HG03280 (cell line): ENCODE measurements around the gene ANKRD23.
A peak's percentile ranks its signal among the peaks of the same experiment; 100 is the strongest.

Source experiments
- ATAC-seq: cut with Tn5 transposase; IDR thresholded peaks from one replicate; pipeline ENCODE4 v1.9.1; 2021; ENCODE audit warnings: mild to moderate bottlenecking, moderate library complexity; ENCODE audit not compliant: unreplicated experiment

Gene ANKRD23

DNA sequence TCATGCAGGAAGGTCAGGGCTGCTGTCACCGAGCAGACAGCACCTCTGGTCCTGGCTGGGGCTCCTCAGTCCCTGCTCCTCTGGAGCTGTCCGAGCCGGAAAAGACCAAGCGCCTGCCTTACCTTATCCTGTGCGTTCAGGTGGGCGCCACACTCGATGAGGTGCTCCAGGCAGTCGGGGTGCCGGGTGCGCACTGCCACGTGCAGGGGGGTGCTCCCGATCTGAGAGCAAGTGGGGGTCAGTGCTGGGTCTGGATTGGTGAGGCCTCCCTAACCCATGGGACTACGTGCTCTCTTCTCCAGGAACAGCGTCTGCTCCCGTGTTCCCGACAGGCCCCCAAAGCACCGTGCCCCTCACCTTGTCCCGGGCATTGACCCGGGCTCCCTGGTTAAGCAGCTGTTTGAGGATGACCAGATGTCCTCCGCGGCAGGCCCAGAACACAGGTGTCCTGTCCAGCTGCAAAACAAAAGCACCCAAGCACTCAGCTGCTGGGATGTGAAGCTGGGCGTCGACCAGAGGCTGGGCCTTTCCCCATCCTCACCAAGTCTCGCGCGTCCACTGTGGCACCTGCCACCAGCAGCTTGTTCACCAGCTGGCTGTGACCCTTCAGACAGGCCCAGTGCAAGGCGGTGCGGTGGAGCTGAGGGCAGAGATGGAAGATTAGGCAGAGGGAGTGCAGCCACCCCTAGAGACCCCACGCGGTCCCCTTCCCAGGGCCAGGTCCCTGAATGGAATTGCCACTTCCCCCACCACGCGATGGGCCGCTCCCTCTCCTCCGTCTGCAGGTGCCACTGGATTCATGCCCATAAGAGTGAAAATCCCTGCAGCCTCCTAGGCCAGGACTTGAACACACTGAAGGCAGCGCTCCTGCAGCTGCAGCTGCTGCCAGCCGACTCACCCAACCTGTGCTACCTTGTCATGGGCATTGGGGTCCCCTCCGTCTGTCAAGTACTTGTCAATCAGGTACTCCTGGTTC is 3.7 kb downstream of the ANKRD23 start:
- no peak for ATAC-seq

DNA sequence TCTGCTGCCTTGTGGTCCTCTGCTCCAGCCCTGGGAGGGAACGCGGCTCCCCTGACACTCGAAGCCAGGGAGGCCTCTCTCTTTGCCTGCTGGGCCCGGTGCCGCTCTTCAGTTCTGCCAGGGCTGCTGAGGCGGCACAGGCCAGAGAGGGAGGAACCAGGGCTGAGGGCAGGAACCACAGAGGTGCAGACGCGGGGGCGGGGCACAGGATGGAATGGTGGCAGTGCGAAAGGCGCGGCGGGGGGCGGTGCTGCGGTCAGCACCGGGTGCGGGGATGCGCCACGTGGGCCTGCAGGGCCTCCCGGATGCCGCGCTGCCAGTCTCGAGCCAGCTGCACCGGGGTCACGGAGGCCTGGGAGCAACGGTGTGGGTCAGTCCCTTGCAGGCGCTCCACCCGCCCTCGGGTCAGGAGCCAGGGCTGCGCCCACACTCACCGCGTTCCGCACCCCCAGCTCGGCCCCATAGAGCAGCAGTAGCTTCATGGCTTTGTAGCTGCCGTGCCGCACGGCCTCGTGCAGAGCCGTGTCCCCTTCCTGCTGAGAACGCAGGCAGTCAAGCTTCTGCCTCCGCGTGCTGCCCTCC is 4.4 kb downstream of the ANKRD23 start:
- peak; percentile 64 for ATAC-seq

DNA sequence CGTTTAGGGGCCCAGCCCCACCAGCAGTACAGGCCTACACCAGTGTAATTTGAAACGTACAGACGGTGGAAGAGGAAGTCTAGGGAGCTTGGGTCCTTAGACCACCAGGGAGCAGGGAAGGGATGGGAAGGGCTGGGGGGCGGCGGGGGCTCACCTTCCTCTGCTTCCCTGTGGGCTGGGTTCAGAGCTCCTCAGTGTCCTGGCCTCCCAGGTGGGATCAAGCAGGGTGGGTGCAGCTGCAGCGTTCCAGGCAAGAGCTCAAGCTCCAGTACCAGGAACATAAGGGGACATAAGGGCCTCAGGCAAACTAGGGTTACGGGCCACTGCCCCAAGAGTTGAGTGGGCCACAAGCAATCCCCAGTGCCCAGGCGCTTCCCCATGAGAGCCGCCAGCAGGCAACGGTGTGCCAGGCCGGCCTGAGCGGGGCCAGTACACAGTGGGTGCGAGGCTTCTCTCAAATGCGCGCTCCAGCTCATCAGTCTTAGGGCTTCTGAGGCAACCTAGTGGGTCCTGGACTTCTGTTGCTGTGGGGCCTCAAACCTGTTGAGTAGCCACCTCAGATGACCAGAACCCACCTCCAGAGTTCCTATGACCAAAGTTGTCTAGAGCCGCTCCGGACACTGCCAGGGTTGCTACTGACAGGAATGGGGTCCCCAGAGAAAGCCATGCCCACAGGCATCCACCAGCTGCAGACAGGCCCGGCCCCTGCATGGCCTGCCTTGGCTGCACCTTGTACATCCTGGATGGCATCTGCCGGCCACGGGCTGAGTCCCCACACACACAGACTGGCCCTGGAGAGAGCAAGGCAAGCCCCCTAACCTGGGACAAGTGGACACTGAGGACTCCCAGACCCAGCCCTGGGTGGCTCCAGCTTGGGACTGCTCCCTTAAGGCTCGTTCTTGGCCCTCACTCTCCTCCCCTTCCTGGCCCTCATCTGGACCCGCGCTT is 5.2 kb downstream of the ANKRD23 start:
- ATAC-seq = no peak

DNA sequence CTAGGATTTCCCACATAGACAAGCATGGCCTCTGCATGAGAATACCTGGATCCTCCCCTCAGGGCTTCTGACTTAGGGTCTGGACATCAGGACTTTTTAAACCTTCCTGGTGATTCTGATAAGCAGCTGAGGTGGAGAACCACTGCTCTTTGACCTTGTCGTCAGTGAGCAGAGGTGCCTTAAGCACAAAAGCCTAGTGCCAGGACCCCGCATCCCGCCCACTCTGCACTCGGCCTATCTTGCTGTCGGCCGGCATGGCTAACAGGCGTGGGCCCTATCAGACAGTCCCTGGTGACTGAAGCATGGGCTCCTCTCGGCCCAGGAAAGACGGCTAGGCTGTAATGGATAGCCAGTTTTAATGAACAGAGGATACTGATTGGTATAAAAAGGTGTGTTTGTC is 6.2 kb downstream of the ANKRD23 start:
- ATAC-seq = no peak

DNA sequence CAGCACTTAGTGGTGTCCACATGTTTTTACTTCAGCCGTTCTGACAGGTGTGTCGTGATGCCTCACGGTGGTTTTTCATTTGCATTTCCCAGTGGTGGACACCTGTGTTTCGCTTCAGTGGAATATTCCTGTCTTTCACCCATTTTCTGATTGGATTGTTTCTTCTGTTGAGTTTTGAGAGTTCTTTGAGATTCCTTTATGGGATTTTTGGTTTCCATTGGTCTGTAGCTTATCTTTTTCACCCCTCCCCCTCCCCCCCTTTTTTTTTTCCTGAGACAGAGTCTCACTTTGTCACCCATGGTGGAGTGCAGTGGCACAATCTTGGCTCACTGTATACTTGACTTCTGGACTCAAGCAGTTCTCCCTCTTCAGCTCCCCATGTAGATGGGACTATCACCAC is 8.0 kb downstream of the ANKRD23 start:
- ATAC-seq = no peak

DNA sequence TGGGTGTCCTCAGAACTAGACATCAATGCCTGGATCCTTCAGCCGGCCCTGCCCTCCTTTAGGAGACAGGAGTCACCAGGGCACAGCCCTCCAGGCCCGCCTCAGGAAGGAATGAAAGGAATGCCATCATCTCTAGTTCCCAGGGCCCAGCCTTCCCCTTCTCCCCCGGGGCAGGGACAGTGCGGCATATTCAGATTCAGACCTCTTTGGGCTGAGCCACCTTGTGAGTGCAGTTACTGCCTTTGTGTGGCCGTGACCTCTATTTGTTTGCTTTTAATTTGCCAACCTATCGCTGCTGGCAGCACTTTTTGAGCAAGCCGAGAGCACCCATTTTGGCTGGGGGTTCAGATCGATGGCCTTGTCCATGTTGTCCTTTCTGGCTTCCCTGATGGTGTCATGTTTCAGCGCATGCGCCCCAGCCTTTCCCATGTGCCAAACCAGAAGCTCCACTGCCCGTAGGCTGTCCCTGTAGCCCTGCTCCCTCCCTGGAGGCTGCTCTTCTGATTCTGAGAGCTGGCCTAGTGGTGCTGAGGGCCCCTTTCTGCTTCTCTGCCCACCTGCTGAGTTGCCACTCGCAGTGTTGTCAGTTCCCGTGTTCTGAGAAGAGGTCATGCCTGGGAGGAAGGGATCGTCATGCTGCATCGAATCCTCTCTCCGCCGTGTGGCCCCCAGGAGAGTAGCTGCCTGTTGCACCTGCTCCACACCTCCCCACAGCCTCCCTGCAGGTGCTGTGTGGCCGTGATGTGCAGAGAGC is 10.9 kb downstream of the ANKRD23 start:
- ATAC-seq = no peak

DNA sequence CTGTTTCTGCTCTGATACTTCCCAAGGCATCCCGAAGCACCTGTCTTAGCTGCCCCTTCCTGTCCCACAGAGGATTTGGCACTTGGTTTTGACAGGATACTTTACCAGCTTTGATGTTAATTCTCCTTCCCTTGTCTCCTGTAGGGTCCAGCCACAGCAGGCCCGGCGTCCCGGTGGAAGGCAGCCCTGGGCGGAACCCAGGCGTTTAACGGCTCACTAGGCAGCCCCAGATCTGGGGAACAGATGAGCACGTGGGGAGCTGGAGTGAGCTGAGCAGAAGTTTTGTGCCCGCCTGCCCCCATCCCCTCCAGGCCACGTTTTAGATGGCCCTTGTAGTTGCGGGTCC is 11.4 kb downstream of the ANKRD23 start:
- no peak for ATAC-seq

DNA sequence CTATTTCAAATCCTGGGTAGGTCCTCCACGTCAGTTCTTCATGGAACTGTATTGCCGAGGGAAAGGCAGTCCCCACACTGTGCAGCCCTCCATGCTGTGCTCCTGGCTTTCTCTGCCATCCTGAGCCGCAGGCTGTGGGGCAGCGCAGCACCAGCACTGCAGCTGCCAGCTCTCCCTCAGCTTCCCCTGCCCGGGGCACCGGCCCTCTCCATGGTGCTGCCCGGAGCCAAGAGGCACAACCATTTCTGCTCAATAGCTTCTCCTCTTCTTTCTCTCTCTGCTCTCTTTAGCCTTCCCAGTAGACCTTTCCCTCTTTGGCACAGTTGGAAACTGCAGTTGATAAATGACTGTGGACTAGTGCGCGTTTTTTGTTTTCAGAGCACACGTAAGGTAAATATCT is 12.1 kb downstream of the ANKRD23 start:
- no peak for ATAC-seq

DNA sequence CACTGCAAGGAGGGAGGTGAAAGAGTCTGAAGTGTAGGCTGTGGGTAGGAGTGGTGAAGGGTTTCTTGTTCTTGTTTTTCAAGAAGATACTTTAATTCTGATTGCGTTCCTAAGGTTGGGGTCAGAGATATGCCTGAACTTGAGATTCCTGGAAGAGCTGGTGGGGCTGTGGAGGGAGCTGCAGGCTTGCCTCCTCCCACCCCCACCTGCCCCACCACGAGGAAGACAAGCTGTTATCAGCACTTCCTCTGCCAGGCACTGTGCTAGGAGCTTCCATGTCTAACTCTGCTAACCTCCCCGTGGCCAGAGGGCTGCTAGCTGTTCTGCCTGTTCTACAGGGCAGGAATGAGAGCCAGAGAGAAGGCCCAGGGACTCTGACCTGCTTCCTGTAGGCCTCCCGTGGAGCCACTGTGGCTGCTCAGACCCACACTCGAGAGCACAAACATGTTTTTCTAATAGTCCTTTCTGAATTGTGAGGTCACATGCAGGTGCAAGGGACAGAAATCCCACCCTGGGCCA is 13.7 kb downstream of the ANKRD23 start:
- ATAC-seq = no peak

DNA sequence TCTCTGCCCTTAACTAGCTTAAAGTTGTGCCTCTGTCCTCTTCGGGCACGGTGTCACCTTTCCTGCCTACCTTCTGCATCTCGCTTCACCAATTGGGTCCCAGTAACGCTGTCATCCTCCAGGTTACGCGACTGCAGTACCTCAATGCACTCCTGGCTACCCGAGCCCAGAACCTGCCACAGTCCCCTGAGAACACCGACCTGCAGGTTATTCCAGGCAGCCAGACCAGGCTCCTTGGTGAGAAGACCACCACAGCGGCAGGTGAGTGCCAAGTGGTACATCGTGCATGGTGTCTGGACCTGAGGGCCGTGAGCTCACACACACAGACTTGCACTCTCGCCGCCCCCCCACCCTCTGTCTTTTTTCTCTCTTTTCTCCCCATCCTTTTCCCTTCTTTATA is 14.9 kb downstream of the ANKRD23 start:
- no peak for ATAC-seq

DNA sequence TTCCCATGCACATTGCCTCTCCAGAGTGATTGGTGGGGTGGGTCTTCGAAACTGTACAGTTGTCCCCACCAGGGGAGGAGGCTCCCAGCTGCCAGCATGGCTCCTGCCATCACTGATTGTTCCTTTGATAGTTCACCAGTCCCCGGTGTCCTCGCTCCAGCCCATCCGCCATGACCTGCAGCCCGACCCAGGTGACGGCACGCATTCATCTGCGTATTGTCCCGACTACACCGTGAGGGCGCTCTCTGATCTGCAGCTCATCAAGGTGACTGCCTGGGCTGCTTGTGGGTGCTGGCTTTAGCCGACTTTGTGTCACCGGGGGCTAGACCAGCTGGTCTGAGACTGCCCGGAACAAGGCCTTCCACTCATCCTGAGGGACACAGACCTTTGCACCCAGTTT is 15.4 kb downstream of the ANKRD23 start:
- no peak for ATAC-seq

DNA sequence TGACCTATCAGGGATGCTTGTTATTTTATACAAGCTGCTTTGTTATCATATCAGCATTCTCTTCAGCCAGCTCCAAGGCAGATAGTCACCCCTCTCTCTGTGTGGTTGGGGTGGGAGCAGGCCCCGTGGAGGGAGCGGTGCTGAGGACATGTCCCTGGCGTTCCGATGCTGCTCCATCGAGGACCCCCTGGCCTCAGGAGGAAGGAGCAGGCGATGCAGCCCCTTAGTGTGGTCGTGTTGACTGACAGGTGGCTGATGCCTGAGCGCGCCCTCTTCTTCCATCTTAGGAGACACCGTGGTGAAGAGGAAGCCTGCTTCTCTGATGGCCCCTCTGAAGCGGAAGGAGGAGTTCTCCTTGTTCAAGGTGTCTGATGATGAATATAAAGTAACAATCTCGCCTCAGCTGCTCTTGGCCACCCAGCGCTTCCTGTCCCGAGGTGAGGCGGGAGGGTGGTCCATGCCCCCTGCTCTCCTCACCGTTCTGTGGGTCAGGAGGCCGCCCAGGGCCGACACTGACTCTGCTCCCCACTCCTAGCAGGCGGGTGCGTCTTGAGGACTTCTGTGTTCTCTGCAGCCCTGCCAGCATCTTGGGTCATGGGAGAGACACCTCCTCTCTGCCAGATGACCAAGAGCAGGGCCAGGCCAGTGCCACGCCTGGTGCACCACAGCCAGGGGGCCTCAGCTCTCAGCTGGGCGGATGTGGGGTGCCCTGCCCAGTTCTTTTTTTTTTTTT is 17.1 kb downstream of the ANKRD23 start:
- ATAC-seq = no peak

DNA sequence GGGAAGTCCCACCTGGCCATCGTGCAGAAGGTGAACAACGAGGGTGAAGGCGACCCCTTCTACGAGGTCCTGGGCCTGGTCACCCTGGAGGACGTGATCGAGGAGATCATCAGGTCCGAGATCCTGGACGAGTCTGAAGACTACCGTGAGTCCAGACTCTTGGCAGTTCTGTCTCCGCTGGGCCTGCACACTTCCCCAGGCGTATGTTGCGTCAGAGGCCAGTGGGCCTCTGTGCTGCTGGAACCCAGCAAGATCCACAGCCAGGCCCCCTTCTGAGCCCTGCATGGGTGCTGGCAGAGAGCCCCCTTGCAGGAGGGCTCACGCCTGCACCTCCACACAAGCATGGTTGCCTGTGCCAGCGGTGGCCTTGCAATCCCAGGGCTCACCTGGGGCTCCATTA is 18.8 kb downstream of the ANKRD23 start:
- ATAC-seq = no peak

DNA sequence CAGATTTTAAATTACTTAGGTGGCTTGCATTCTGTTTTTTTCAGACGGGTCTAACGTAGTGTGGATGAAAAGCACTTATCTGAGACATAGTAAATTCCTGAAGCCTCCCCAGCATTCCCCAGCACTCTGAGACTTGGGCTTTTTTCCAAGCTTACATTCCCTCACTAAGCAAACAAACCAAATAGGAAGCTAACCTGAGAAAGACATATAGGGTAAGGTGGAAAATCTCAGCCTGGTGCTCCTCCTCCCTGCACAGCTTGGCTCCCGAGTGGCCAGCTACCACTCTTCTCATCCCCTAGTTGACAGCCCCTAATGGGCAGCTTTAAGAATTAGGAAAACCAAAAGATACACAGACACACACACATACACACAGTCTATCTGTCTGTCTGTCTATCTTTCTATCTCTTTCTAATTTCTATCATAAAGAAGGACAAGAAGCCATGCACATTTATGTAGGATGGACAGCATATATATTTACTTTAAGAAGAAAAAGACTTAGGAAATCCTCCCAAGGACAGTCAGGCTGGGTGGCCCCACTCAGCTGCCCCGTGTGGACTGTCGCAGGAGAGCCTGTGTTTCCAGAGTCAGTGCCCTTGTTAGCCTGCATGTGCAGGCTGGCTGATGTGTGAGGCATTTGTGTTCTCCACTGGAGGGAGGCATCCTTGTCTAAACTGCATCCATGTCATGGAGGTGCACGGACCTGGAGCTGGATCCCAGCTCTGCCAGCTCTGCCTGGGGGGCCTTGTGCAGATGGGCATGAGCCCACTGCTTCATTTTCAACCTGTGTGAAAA is 19.5 kb downstream of the ANKRD23 start:
- ATAC-seq = no peak

DNA sequence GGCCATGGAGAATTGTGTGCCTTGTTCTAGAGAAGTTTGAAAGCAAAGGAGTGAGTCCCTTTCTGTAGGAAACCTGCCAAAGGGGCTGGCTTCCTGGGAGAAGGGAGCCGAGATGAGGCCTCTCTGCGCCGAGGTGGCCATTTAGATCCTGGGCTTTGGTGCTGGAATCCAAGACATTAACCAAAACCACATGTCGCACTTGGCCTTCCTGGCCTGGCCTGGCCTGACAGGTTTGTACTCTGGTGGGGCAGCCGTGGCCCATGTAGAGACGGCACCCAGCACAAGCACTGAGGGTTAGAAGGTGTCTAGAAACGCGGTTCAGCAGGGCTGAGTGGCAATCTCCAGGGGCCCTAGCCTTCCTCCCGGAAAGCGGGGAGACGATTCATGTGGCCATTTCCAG is 20.6 kb downstream of the ANKRD23 start:
- no peak for ATAC-seq

DNA sequence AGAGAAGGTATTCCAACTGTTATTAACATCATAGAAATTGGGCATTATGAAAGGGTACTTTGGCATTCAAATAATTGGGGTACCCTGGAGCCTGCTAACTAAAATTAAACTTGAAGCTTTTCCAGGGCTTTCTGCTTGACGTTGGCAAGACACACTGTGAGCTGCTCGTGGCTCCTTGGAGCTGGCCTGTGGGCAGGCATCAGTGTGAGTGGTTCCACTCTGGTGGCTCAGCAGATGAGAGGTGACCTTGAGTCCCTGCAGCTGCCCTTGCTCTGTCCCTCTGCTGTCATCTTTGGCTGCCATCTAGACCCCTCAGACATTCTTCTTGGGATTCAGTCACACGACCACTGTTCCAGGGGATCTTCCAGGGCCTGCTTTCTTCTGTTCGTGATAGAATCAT is 21.0 kb downstream of the ANKRD23 start:
- ATAC-seq = no peak

DNA sequence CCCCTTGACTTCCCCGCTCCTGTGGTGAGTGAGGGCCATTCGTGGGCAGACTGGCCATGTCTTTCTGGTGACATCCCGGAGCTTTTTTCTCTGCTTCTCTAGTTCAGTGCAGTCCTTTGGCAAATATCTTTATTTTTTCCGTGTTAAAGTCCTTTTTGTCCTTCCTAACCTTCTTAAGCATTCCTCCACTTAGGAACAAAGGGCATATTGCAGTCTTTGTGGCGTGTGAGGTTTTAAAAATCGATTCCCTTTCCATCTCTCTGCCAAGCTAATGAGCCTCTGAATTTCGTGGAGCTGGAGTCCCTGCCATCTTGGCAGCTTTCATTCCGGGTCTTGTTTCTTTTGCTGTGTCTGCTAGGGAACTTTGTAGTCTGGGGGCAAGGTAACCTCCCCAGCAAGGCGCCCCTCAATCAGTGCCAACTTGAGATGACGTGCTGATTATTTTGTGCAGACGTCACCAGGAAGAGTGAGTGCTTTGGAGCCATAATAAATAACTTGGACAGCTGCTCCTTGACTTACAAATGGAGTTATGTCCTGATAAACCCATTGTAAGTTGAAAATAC is 22.6 kb downstream of the ANKRD23 start:
- no peak for ATAC-seq

DNA sequence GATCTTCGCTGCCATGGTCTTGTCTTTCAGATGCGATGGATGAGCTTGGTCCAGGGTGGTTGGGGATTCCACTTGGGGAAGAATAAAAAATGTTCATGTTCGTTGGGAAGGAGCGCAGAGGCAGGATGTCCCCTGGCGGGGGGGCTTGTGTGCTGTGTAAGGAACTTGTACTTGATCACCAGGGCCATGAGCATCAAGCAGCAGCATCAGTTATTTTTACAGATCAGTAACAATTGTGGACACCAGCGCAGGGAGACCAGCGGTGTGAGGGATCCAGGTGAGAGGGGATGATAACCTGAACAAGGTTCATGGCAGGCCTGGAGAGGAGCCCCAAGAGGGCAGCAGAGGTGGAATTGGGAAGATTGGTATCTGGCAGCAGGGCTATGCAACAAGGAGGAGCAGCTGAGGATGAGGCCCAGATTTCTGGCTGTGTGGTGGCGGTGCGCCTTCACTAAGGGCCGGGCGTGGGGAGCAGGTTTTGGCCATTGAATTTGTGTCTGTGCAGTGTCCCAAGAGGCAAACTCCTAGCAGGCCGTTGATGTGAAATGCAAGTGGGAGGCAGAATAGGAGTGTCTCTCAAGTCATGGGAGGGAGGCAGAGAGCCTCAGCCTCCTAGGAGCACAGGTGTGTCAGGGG is 23.8 kb downstream of the ANKRD23 start:
- no peak for ATAC-seq
